ENCODE measurements around the gene UBE2Q1.

The UBE2Q1 gene

GRCh38 chr1:154556422-154556821 is 2.0 kb downstream of the UBE2Q1 start:
- in situ Hi-C loops (cut with MboI; ENCODE audit: low pct_unique_long_range_greater_than_20kb, low sequenced_read_pairs, unreplicated experiment), result loop anchor here (25.0 kb wide), 1 partner anchor 331 kb away; no protein-coding TSS in a partner anchor
- no peak for TF ChIP-seq CTCF (IDR thresholded peaks at IDR 0.05; ENCODE audit: extremely low read depth, insufficient read depth, missing control alignments)
- DNase-seq (ENCODE audit: low spot score), result no peak

GRCh38 chr1:154553056-154554030 is 5.1 kb downstream of the UBE2Q1 start:
- in situ Hi-C loops (cut with MboI; ENCODE audit: low pct_unique_long_range_greater_than_20kb, low sequenced_read_pairs, unreplicated experiment), result loop anchor here (25.0 kb wide), 1 partner anchor 334 kb away; no protein-coding TSS in a partner anchor
- TF ChIP-seq CTCF (IDR thresholded peaks at IDR 0.05; ENCODE audit: extremely low read depth, insufficient read depth, missing control alignments), result no peak
- no peak for DNase-seq (ENCODE audit: low spot score)

GRCh38 chr1:154552036-154552435 is 6.4 kb downstream of the UBE2Q1 start:
- DNase-seq (ENCODE audit: low spot score), result no peak
- no peak for TF ChIP-seq CTCF (IDR thresholded peaks at IDR 0.05; ENCODE audit: extremely low read depth, insufficient read depth, missing control alignments)
- in situ Hi-C loops (cut with MboI; ENCODE audit: low pct_unique_long_range_greater_than_20kb, low sequenced_read_pairs, unreplicated experiment), result loop anchor here (25.0 kb wide), 1 partner anchor 335 kb away; no protein-coding TSS in a partner anchor

- no peak for TF ChIP-seq CTCF (IDR thresholded peaks at IDR 0.05; ENCODE audit: extremely low read depth, insufficient read depth, missing control alignments)
- DNase-seq (ENCODE audit: low spot score), result no peak
- in situ Hi-C loops (cut with MboI; ENCODE audit: low pct_unique_long_range_greater_than_20kb, low sequenced_read_pairs, unreplicated experiment), result loop anchor here (25.0 kb wide), 1 partner anchor 336 kb away; no protein-coding TSS in a partner anchor
Measured at GRCh38 chr1:154551474-154551873, 7.0 kb downstream of the UBE2Q1 start.

DNA sequence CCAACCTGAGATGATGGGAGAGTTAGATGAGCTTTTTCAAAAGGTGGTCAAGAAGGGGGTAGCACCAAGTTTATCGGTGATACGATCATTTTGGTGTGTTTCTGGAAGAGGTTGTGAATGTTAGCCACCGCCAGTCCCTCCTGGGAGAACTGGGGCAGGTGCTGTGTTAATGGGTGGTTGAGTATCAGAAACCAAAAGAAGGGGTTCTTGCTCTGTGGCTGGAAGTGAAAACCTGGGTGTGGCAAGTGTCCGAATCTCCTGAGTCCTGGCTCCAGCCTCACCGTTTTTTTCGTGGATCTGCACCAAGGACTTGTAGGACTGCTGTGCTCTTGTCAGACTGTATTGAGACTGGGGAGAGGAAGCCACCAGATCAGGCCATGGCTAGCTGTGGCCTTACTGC is 7.8 kb downstream of the UBE2Q1 start:
- no peak for DNase-seq (ENCODE audit: low spot score)
- no peak for TF ChIP-seq CTCF (IDR thresholded peaks at IDR 0.05; ENCODE audit: extremely low read depth, insufficient read depth, missing control alignments)
- in situ Hi-C loops (cut with MboI; ENCODE audit: low pct_unique_long_range_greater_than_20kb, low sequenced_read_pairs, unreplicated experiment), result loop anchor here (25.0 kb wide), 1 partner anchor 337 kb away; no protein-coding TSS in a partner anchor

- DNase-seq (ENCODE audit: low spot score), result no peak
- in situ Hi-C loops (cut with MboI; ENCODE audit: low pct_unique_long_range_greater_than_20kb, low sequenced_read_pairs, unreplicated experiment), result loop anchor here (25.0 kb wide), 1 partner anchor 337 kb away; no protein-coding TSS in a partner anchor
Measured at GRCh38 chr1:154550070-154550469, 8.4 kb downstream of the UBE2Q1 start.

More at GRCh38 chr1:154550070-154550469, 8.4 kb downstream of the UBE2Q1 start:
- no peak for TF ChIP-seq CTCF (IDR thresholded peaks at IDR 0.05; ENCODE audit: extremely low read depth, insufficient read depth, missing control alignments)

Measured in GM13977 (cell line).